Amygdala (tissue), 56 donors: ENCODE data around the gene BCAR3.

Source experiments
- DNase-seq, 56 donors: peaks; one replicate each; lab custom pipeline; 2025; lab: John Stamatoyannopoulos, UW

Gene BCAR3

GRCh38 chr1:93585059-93585966 is 96.3 kb downstream of the BCAR3 start:
- DNase-seq: peak in 14 of 56 donors; percentile 8 to 53 (median 32)

GRCh38 chr1:93584261-93585003 is 97.2 kb downstream of the BCAR3 start:
- DNase-seq: no peak

- no peak for DNase-seq
Measured at GRCh38 chr1:93581917-93582850, 99.5 kb downstream of the BCAR3 start.

- DNase-seq: peak in 2 of 56 donors; percentile 17 to 32
Measured at GRCh38 chr1:93579891-93580290, 101.7 kb downstream of the BCAR3 start.

- DNase-seq: no peak
Measured at GRCh38 chr1:93578911-93579825, 102.5 kb downstream of the BCAR3 start.

GRCh38 chr1:93578433-93578830 is 103.2 kb downstream of the BCAR3 start:
- no peak for DNase-seq

- no peak for DNase-seq
Measured at GRCh38 chr1:93577536-93578432, 103.9 kb downstream of the BCAR3 start.

- no peak for DNase-seq
Measured at GRCh38 chr1:93576746-93577145, 104.9 kb downstream of the BCAR3 start.

- peak in 25 of 56 donors; percentile 11 to 63 (median 33) for DNase-seq
Measured at GRCh38 chr1:93576346-93576745, 105.3 kb downstream of the BCAR3 start.

GRCh38 chr1:93575621-93576284 is 105.9 kb downstream of the BCAR3 start:
- peak in 2 of 56 donors; percentile 24 to 29 for DNase-seq

- DNase-seq: no peak
Measured at GRCh38 chr1:93574991-93575390, 106.6 kb downstream of the BCAR3 start.

GRCh38 chr1:93574511-93574910 is 107.1 kb downstream of the BCAR3 start:
- no peak for DNase-seq

GRCh38 chr1:93573940-93574469 is 107.6 kb downstream of the BCAR3 start:
- no peak for DNase-seq

- DNase-seq: no peak
Measured at GRCh38 chr1:93571623-93572310, 109.9 kb downstream of the BCAR3 start.

GRCh38 chr1:93569489-93569888 is 112.1 kb downstream of the BCAR3 start:
- DNase-seq: no peak

- DNase-seq: no peak
Measured at GRCh38 chr1:93567255-93567918, 114.2 kb downstream of the BCAR3 start.
